Measurements from ENCODE around the gene TAF15.

Gene TAF15

GRCh38 chr17:35870906-35871819, 61.9 kb downstream of the TAF15 start:
- DNase-seq (ENCODE audit: low spot score) (no peak), FAIRE-seq (no peak)

GRCh38 chr17:35872196-35872980, 63.1 kb downstream of the TAF15 start:
- FAIRE-seq (no peak), DNase-seq (ENCODE audit: low spot score) (no peak)

GRCh38 chr17:35875072-35875799, 66.0 kb downstream of the TAF15 start:
- FAIRE-seq, result no peak

GRCh38 chr17:35875800-35876139, 66.5 kb downstream of the TAF15 start:
- FAIRE-seq, result no peak
- DNase-seq (ENCODE audit: low spot score), result no peak

More at GRCh38 chr17:35875072-35875799, 66.0 kb downstream of the TAF15 start:
- no peak for DNase-seq (ENCODE audit: low spot score)

- DNase-seq (ENCODE audit: low spot score) (no peak), FAIRE-seq (no peak)
These were observed 67.2 kb downstream of the TAF15 start for GRCh38 chr17:35876534-35876933.

GRCh38 chr17:35877345-35878029, 68.2 kb downstream of the TAF15 start:
- no peak for FAIRE-seq

GRCh38 chr17:35878361-35878760, 69.1 kb downstream of the TAF15 start:
- no peak for DNase-seq (ENCODE audit: low spot score)
- FAIRE-seq, result no peak

More at GRCh38 chr17:35877345-35878029, 68.2 kb downstream of the TAF15 start:
- no peak for DNase-seq (ENCODE audit: low spot score)

GRCh38 chr17:35879773-35880654, 70.7 kb downstream of the TAF15 start, which contains the start of gene CCL5:
TSS of gene CCL5 (minus strand) at chr17:35880360.
- DNase-seq (ENCODE audit: low spot score), result no peak
- no peak for FAIRE-seq

- FAIRE-seq, result no peak
These were observed 80.0 kb downstream of the TAF15 start for GRCh38 chr17:35889241-35889640.

GRCh38 chr17:35889818-35890773, 80.8 kb downstream of the TAF15 start:
- no peak for DNase-seq (ENCODE audit: low spot score)
- FAIRE-seq, result no peak

More at GRCh38 chr17:35889241-35889640, 80.0 kb downstream of the TAF15 start:
- no peak for DNase-seq (ENCODE audit: low spot score)

- FAIRE-seq (no peak), DNase-seq (ENCODE audit: low spot score) (no peak)
These were observed 81.5 kb downstream of the TAF15 start for GRCh38 chr17:35890774-35891155.

GRCh38 chr17:35891269-35891668, 82.0 kb downstream of the TAF15 start:
- DNase-seq (ENCODE audit: low spot score) (no peak), FAIRE-seq (no peak)

GRCh38 chr17:35892091-35893035, 83.1 kb downstream of the TAF15 start:
- DNase-seq (ENCODE audit: low spot score) (peak; percentile 23), FAIRE-seq (no peak)

- DNase-seq (ENCODE audit: low spot score) (no peak), FAIRE-seq (no peak)
These were observed 84.5 kb downstream of the TAF15 start for GRCh38 chr17:35893751-35894150.

- FAIRE-seq, result no peak
These were observed 84.9 kb downstream of the TAF15 start for GRCh38 chr17:35894206-35894605.

GRCh38 chr17:35895636-35896587, 86.6 kb downstream of the TAF15 start:
- DNase-seq (ENCODE audit: low spot score), result no peak
- FAIRE-seq, result no peak

More at GRCh38 chr17:35894206-35894605, 84.9 kb downstream of the TAF15 start:
- no peak for DNase-seq (ENCODE audit: low spot score)
